Measurements from ENCODE around the gene SP5.

DNA sequence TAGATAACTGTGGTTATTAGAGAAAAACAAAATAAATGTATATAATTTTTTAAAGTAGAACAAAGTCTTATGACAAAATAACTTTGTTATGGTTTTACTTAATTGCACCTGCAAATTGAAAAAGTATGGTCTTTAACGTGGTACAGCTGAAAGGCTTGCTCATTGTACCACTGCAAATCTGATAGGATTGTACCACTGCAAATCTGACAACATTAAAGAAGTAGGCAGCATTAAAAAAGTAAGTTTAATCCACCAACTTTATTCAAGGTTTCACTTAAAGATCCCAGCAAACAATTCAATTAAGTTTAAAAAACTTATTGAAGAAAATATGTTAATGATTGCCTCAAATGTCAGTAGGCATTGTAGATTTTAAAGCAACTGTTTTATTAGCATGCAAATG is 4.7 kb downstream of the SP5 start:
- TF ChIP-seq, protein P1, sequence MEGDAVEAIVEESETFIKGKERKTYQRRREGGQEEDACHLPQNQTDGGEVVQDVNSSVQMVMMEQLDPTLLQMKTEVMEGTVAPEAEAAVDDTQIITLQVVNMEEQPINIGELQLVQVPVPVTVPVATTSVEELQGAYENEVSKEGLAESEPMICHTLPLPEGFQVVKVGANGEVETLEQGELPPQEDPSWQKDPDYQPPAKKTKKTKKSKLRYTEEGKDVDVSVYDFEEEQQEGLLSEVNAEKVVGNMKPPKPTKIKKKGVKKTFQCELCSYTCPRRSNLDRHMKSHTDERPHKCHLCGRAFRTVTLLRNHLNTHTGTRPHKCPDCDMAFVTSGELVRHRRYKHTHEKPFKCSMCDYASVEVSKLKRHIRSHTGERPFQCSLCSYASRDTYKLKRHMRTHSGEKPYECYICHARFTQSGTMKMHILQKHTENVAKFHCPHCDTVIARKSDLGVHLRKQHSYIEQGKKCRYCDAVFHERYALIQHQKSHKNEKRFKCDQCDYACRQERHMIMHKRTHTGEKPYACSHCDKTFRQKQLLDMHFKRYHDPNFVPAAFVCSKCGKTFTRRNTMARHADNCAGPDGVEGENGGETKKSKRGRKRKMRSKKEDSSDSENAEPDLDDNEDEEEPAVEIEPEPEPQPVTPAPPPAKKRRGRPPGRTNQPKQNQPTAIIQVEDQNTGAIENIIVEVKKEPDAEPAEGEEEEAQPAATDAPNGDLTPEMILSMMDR (IDR thresholded peaks at IDR 0.05; ENCODE audit: low read depth, low read length, poor library complexity, severe bottlenecking): no peak
- TF ChIP-seq EZH2phosphoT487 (IDR thresholded peaks at IDR 0.05; ENCODE audit: borderline replicate concordance, low read length): no peak

All from DOHH2 (cell line).